Measurements from ENCODE around the gene REV3L.

- TF ChIP-seq ZNF619 (CRISPR knock-in tag; IDR thresholded peaks at IDR 0.05) (no peak), CBFB (CRISPR knock-in tag; IDR thresholded peaks at IDR 0.05) (no peak), SYNCRIP (IDR thresholded peaks at IDR 0.05; ENCODE audit: insufficient read depth, low read depth, low read length) (no peak), CTCF (CRISPR knock-in tag; IDR thresholded peaks at IDR 0.05) (no peak), ZNF672 (CRISPR knock-in tag; IDR thresholded peaks at IDR 0.05) (no peak), ZNF468 (CRISPR knock-in tag; IDR thresholded peaks at IDR 0.05) (no peak), ZMYM3 (CRISPR knock-in tag; IDR thresholded peaks at IDR 0.05) (no peak), ETS1 (CRISPR knock-in tag; IDR thresholded peaks at IDR 0.05) (no peak), HIVEP1 (CRISPR knock-in tag; IDR thresholded peaks at IDR 0.05) (no peak)
Observed at GRCh38 chr6:111492499-111492898, 9.5 kb upstream of the REV3L start.

All from HepG2 (cell line).